Kidney (tissue), 14 donors: ENCODE results near the gene IL3. TPM values are rescaled to one million over a fixed set of nuclear protein-coding genes. Genes with fewer than 3 reads are reported as not detected.

ENCODE experiments used
- DNase-seq, 5 donors: peaks; one replicate each; pipeline ENCODE4 v3.0.0-alpha.2; 2013 to 2020
- FAIRE-seq: peaks from 2 replicates; lab custom pipeline; 2012; peaks lifted over from hg19 to GRCh38; lab: Jason Lieb, UNC
- H3K27ac ChIP-seq, 2 donors: one replicate each; pipeline ENCODE4 v1.7.0; 2013; ENCODE audit warnings: low read depth in 2 of 2, low read length in 2 of 2, inconsistent platforms in 1 of 2
- H3K27me3 ChIP-seq: one replicate; pipeline ENCODE4 v1.7.1; 2013; ENCODE audit warnings: low read length, inconsistent platforms; ENCODE audit not compliant: control insufficient read depth, insufficient read depth
- H3K36me3 ChIP-seq, 3 donors: one replicate each; pipeline versions ENCODE4 v1.7.0 to v1.7.1; 2013; ENCODE audit warnings: low read length in 3 of 3, control low read depth in 1 of 3, inconsistent platforms in 1 of 3; ENCODE audit not compliant: insufficient read depth in 3 of 3, control insufficient read depth in 2 of 3
- H3K4me1 ChIP-seq, 3 donors: one replicate each; pipeline versions ENCODE4 v1.7.0 to v1.7.1; 2013; ENCODE audit warnings: low read length in 3 of 3, inconsistent platforms in 1 of 3, low read depth in 1 of 3; ENCODE audit not compliant: control insufficient read depth in 2 of 3, insufficient read depth in 2 of 3
- H3K4me3 ChIP-seq, 3 donors: one replicate each; pipeline versions ENCODE4 v1.7.0 to v1.8.1; 2013; ENCODE audit warnings: low read length in 3 of 3, control low read depth in 1 of 3, inconsistent platforms in 1 of 3
- H3K9ac ChIP-seq, 3 donors: one replicate each; pipeline versions ENCODE4 v1.7.0 to v1.7.1; 2013; ENCODE audit warnings: low read length in 3 of 3, control low read depth in 1 of 3, inconsistent platforms in 1 of 3
- H3K9me3 ChIP-seq, 3 donors: one replicate each; pipeline versions ENCODE4 v1.7.0 to v1.7.1; 2013; ENCODE audit warnings: low read length in 3 of 3, control low read depth in 1 of 3, inconsistent platforms in 1 of 3; ENCODE audit not compliant: control insufficient read depth in 2 of 3, insufficient read depth in 1 of 3
- intact Hi-C: fragments of 100-400 bp; cut with DNase I; formaldehyde crosslinking; loops from one replicate; pipeline ENCODE4 v1.11.1; 2022
- polyA plus RNA-seq: library from polyadenylated mRNA; stranded (reverse); fragments of 350-450 nt; fragmentation: Illumina TruSeq; extraction: RNeasy Lipid Tissue Mini Kit (QIAGEN cat#74804); gene quantifications from one replicate; pipeline ENCODE4 v1.2.3, GENCODE V29; 2014; ENCODE audit warnings: low read depth, low replicate concordance; ENCODE audit not compliant: insufficient read depth
- total RNA-seq: library from RNA; stranded (reverse); fragmentation: NEBNext Ultra II Directional; extraction: Animal tissue kit (Norgen Biotek cat#: 25700); gene quantifications from one replicate; pipeline ENCODE4 v1.2.1, GENCODE V29; 2021
- TF ChIP-seq, protein P1 (sequence below): IDR thresholded peaks from 3 replicates; pipeline ENCODE4 v1.5.1; 2012; ENCODE audit warnings: mild to moderate bottlenecking, moderate library complexity, borderline replicate concordance; ENCODE audit not compliant: insufficient read depth; ENCODE audit errors: extremely low read depth
- donor health status: control.
- donor health status: control.
- donor health status: control.
- donor health status: control.
- donor health status: control.
- donor health status: DM: yes; HTN: yes; CAD: no.
- donor health status: Normal renal cell carcinoma (clear cell type).

The IL3 gene
- total and polyA plus RNA-seq, 2 donors from 2014 or later, result not detected

DNA sequence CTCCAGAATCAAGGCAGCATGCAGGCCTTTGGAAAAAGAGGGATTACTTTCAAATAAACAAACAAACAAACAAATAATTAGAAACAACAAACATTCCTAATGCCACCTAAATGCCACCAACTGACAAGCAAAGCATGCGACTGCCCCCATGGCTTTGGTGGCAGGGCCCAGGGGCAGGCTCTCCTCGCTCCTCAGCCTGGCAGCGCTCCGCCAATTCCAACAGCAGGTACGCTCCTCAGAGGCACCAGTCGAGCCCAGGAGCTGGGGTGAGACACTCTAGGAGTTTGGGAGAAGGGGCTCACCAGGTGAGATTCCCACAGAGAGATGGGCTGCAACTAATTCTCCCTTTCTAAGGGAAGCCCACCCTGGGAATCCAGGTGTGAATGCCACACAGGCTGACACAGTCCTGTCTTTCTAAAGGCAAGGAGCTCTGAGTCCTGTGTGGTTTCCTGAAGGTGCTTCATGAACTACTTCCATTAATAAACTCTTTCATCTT, 41.0 kb downstream of the IL3 start:
- DNase-seq, result peak in 1 of 5 donors; percentile 2
- H3K27ac ChIP-seq, result no peak overlapping the region
- FAIRE-seq, result no peak

DNA sequence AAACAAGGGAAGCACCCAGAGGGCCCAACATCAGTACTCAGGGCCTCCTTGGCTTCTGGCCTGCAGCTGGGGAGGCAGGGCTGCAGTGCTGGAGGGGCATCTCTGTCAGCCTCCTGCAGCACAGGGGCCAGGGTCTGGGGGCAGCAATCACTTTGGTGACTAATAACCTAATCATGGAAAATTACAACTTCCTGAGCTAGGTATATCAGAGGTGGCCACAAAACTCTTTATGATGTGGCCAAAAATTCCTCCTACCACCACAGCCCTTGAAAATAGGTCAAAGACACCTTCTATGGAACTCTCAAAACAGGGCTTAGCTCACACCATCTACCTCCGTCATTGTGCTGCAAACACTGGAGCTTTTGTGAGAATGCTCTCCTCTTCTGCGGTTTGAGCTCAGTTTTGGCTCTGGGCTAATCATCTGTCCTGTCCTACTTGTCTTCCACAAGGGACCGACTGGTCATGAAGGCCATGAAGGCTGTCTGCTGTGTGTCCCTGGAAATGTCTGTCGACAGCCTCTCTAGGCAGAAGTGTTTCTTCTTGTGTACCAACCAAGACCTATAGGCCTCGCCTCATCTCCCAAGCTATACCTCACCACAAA, 41.7 kb downstream of the IL3 start:
- no peak for FAIRE-seq
- DNase-seq, result no peak
- Histone ChIP-seq H3K4me3 (no peak overlapping the region), H3K27me3 (no peaks in the 10 kb centered on the region), H3K9me3 (no peaks in the 10 kb centered on the region), H3K27ac (no peak overlapping the region), H3K9ac (no peak overlapping the region), H3K36me3 (no peaks in the 10 kb centered on the region), H3K4me1 (peaks cover 0 to 3% (median 0%) of the 10 kb centered on the region in 3 donors)
- TF ChIP-seq, protein P1, sequence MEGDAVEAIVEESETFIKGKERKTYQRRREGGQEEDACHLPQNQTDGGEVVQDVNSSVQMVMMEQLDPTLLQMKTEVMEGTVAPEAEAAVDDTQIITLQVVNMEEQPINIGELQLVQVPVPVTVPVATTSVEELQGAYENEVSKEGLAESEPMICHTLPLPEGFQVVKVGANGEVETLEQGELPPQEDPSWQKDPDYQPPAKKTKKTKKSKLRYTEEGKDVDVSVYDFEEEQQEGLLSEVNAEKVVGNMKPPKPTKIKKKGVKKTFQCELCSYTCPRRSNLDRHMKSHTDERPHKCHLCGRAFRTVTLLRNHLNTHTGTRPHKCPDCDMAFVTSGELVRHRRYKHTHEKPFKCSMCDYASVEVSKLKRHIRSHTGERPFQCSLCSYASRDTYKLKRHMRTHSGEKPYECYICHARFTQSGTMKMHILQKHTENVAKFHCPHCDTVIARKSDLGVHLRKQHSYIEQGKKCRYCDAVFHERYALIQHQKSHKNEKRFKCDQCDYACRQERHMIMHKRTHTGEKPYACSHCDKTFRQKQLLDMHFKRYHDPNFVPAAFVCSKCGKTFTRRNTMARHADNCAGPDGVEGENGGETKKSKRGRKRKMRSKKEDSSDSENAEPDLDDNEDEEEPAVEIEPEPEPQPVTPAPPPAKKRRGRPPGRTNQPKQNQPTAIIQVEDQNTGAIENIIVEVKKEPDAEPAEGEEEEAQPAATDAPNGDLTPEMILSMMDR, result no peak
- intact Hi-C loops, result no loop called here

More for the DNA sequence above, 41.0 kb downstream of the IL3 start:
- H3K4me3 ChIP-seq, result no peak overlapping the region
- intact Hi-C loops, result no loop called here
- no peaks in the 10 kb centered on the region for H3K36me3 ChIP-seq
- no peak overlapping the region for H3K9ac ChIP-seq
- H3K4me1 ChIP-seq, result peaks cover 0 to 3% (median 0%) of the 10 kb centered on the region in 3 donors
- H3K9me3 ChIP-seq, result no peaks in the 10 kb centered on the region
- H3K27me3 ChIP-seq, result no peaks in the 10 kb centered on the region
- TF ChIP-seq, protein P1, result no peak

DNA sequence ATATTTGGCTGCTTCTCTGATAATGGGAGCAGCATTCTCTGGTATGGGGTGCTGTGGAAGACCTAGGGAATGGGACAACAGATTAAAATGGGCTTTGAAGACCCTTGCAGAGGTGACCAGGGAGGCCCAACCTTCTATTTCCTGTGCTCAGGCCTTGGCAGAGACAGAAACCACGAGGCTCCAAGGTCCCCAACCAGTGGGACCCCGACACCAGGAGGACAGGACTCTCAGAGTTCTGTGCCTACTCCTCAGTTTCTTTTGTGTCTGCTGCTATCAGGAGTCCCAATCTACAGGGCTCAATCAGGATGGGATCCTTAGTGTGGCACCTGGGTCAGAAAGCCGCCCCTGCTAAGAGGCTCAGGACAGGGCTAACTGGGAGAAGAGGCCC, 42.5 kb downstream of the IL3 start:
- intact Hi-C loops, result no loop called here
- H3K9me3 ChIP-seq, result no peaks in the 10 kb centered on the region
- no peak for FAIRE-seq

More for the DNA sequence above, 42.5 kb downstream of the IL3 start:
- Histone ChIP-seq H3K27ac (no peak overlapping the region), H3K9ac (no peak overlapping the region), H3K4me1 (peaks cover 0 to 3% (median 0%) of the 10 kb centered on the region in 3 donors), H3K4me3 (no peak overlapping the region), H3K36me3 (no peaks in the 10 kb centered on the region), H3K27me3 (no peaks in the 10 kb centered on the region)
- DNase-seq, result no peak
- TF ChIP-seq, protein P1, result no peak
